MM.1S (cell line): ENCODE measurements around the gene SDCBP2.

Experiments
- CTCF ChIP-seq: fragments of 300-600 bp; sonication (generic); IDR thresholded peaks from 2 replicates; pipeline ENCODE4 v1.5.1; 2016; ENCODE audit warnings: antibody characterized with exemption, low read length, mixed read lengths
- EZH2 ChIP-seq: fragments of 300-600 bp; sonication (generic); optimal IDR thresholded peaks from 2 replicates; pipeline ENCODE3; 2017; ENCODE audit warnings: low read depth, mild to moderate bottlenecking, antibody characterized with exemption, low read length, mixed read lengths
- EZH2phosphoT487 ChIP-seq: fragments of 300-600 bp; sonication (generic); IDR thresholded peaks from 2 replicates; pipeline ENCODE4 v1.6.1; 2018; ENCODE audit warnings: antibody characterized with exemption, low read length

DNA sequence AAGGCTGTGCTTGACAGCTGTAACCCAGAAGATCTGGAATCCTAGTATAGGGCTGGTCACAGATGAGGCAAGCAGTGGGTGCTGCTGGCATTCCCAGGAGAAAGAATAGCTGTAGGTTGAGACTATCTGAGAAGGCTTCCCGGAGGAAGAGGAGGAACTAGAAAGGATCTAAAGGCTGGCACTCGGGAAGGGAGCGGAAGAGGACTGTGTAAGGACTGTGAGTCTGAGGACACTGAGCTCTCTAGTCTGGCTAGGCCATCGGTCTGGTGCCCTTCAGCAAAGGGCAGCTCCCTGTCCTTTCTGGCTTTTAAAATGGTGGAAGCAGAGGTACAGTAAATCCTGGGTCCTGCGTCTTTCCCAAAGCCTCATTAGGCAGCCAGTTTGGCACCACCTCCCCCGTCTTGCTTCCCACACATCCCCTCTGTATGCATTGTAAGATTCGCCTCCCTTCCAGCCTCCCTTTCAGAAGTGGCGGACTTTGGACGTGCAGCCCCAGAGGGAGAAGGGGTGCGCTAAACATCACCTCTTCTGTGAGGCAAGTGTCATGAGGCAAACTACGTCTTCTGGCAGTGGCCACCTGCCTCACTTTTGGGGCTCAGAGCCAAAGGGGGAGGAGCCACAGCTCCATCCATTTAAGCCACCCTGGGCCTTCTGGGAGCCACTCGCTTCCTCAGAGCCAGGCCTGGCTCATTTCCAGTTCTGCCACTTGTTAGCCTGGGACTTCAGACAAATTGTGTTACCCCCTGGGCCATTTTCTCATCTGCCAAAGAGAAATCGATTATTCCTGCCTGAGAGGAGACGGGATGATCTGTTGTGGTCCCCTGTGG, 54.2 kb downstream of the SDCBP2 start:
- TF ChIP-seq CTCF: no peak
- no peak for TF ChIP-seq EZH2
- TF ChIP-seq EZH2phosphoT487: no peak
